ENCODE measurements around the gene ATP6V1G1.
"Not testable (repeated sequence)": the region's sequence is repeated elsewhere in the genome, so short reads cannot be mapped to it uniquely, and the experiment has no call there.

The ATP6V1G1 gene

DNA sequence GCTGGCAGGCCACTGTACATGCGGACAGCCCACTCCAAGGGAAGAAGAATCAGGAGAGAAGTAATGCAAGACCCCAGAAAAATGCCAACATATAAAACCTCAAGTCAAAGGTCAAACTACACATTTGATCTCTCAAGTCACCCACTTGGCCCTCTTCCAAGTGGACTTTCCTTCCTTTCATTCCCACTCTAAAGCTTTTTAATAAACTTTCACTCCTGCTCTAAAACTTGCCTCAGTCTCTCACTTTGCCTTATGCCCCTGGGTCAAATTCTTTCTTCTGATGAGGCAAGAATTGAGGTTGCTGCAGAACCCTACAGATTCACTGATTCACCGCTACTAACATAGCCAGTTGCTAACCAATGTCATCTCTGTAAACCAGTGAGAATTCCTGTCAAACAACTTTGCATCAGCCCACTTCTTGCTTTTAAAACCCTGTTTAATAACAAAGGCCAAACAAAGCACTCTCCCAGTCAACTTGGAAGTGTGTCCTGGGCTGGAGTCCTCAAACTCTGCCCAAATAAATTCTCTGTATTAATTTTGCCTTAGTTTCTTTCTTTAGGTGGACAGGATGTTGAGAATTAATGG lies 6.9 kb upstream of the ATP6V1G1 start:
- DNase-seq, result no peak

DNA sequence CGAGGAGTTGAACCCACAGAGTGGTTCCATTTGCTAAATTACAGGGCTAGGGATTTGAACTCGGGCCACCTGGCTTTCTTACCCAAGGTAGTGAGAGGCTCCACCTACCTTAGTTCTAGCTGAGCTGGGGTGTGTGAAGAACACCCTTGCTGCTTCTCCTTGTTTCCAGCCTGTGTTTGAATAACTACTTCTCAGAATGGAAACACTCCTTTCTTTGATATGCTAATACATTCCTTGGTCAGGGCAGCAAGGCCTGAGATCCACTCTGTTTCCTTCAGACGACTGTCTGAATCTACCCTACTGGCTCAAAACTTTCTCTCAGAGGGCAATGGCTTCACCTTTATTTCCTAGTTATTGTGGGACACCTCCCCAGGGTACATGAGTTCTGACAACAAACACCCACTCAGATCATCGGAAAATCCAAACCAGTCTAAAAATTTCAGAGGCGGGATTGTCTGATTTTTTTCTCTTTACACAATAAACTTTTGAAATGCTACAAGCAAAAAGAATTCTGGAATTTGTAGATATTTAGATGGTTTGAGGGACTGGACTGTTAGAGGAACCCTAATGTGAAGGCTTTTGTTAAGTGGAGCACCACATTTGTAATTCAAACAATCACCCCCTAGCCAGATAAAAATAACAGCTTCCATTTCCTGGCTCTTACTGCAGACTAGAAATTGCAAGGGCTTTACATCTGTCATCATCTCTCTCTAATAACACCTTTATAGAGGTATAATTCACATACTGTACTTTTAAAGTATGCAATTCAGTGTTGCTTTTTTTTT lies 4.0 kb upstream of the ATP6V1G1 start:
- no peak for DNase-seq

DNA sequence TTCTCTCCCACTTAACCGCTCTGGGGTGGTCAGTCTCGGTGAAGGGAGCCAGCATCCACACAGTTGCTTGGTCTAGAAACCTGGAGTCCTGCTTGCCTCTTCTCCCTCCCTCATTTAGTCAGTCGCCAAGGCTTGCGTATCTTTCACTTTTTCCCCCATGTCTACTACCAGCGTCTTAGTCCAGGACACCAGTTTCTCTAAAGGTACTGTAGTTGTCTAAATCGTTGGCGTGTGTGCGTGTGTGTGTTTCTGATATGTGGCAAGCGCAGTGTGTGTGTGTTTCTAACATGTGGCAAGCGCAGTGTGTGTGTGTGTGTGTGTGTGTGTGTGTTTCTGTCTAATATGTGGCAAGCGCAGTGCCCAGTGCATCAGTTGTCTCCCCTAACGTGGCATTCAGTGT lies 641 bp downstream of the ATP6V1G1 start:
- DNase-seq, result no peak

DNA sequence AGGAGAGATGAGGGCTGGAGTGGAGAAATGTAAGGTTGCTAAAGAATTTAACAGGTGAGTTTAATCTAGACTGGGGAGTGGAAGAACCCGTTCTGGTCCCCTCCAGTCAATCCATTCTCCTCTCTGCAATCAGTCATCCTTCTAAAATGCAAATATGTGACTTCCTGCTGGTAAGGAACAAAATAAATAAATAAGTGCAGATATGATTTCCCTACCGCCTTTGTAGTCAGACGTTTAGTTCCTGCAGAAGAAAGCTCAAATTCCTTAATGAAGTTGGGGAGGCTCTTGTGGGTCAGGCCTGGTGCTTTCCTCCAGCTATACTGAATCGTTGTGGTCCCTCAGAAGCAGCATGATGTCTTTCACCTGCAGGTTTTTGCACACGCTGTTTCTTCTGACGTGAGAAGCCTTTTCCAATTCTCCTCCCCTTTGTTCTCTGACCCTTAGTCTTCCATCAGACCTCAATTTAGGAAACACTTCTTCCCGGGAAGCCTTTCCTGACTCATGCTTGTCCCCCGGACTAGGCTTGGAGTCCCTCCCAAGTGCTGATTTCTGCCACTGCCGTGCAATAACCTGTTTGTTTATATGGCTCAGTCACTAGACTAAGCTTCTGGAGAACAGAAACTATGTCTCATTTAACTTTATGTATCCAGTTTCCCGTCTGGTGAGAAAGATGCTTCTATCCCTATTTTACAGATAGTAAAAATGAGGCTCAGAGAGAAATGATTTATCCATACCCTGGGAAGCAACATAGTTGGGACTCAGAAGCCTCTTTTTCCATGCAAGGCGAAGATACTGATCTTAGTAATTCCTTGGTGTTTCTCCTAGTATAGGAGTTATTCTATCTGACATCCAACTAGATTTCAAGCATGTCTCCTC lies 1.3 kb downstream of the ATP6V1G1 start:
- no peak for DNase-seq

DNA sequence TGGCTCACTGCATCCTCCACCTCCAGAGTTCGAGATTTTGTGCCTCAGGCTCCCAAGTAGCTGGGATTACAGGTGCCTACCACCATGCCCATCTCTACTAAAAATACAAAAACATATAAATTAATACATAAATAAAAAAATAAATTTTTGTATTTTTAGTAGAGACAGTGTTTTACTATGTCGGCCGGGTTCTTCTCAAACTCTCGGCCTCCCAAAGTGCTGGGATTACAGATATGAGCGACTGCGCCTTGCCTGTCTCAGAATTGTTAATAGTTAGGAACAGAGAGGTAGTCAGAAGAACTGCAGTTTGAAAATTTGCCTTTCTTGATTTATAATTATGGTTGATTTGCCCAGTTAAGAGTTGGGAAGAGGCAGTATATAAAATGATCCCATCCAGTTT lies 2.8 kb downstream of the ATP6V1G1 start:
- no peak for DNase-seq

DNA sequence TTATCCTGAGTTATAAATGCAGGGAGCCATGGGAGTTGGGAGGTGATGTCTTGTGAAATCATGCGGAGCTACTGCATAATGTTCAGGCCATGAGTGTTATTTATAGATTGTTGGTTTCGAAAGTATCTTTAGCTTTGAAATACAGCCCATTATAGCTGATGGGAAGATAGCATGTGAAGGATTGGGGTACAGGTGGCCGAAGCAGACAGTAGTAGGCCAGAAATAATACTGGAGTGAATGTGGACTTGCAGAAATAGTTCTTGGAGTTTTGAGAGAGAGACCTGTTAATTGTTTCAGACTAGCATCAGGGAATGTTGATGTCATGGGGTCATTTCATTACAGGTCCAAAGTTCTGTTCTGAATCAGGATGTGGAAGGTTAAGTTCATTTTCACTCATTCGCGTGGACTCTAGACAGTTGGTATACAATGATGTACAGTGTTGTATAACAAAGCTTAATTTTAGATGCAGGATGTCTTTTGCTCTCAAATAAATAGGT lies 3.8 kb downstream of the ATP6V1G1 start:
- DNase-seq, result no peak

DNA sequence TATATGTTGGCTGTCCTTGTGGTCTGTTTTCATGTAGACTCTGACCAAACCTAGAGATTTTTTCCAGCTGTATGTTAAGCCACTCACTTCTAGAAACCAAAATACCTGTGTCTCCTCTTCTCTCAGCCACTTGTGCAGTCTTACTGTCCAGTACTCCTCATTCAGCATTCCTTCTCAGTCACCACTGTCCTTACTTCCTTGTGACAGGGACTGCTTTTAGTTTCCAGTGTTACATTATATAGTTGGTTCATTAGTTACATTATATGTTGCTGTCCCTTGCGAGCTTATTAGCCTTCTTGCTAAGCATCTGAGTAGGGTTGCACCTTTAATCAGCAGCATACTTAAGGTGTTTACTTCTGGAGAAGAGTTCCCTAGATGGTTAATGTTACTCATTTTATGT lies 4.3 kb downstream of the ATP6V1G1 start:
- no peak for DNase-seq

DNA sequence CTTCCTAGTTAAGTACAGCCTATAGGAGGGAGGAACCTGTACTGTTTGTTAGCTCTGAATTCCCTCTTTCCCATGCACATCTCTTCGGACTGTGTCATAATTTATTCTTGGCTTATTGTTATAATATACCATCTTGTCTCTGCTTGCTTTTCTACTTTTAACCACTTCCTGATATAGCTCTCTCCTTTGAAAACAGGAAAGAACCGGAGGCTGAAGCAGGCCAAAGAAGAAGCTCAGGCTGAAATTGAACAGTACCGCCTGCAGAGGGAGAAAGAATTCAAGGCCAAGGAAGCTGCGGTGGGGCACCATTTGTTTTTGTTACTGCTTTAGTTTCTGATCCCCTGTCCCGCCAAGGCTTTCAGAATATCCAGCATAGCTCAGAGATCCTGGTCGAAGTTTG lies 4.8 kb downstream of the ATP6V1G1 start:
- no peak for DNase-seq

DNA sequence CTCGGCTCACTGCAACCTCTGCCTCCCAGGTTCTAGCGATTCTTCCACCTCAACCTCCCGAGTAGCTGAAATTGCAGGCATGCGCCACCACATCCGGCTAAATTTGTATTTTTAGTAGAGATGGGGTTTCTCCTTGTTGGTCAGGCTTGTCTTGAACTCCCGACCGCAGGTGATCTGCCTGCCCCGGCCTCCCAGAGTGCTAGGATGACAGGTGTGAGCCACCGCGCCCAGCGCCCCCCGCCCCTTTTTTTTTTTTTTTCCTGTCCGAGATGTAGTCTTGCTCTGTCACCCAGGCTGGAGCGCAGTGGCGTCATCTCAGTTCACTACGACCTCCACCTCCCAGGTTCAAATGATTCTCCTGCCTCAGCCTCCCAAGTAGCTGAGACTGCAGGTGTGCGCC lies 6.6 kb downstream of the ATP6V1G1 start:
- DNase-seq, result no peak

DNA sequence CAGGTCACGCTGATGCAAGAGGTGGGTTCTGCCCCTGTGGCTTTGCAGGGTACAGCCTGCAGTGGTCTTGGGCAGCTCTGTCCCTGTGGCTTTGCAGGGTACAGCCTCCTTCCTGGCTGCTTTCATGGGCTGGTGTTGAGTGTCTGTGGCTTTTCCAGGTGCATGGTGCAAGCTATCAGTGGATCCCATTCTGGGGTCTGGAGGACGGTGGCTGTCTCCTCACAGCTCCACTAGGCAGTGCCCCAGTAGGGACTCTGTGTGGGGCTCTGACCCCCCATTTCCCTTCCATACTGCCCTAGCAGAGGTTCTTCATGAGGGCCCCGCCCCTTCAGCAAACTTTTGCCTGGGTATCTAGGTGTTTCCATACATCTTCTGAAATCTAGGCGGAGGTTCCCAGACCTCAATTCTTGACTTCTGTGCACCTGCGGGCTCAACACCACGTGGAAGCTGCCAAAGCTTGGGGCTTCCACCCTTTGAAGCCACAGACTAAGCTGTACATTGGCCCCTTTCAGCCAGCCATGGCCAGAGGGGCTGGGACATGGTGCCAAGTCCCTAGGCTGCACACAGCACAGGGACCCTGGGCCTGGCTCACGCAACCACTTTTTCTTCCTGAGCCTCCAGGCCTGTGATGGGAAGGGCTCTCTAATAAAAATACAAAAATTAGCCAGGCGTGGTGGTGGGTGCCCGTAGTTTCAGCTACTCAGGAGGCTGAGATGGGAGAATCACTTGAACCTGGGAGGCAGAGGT lies 13.1 kb downstream of the ATP6V1G1 start:
- DNase-seq, result not testable (repeated sequence)

DNA sequence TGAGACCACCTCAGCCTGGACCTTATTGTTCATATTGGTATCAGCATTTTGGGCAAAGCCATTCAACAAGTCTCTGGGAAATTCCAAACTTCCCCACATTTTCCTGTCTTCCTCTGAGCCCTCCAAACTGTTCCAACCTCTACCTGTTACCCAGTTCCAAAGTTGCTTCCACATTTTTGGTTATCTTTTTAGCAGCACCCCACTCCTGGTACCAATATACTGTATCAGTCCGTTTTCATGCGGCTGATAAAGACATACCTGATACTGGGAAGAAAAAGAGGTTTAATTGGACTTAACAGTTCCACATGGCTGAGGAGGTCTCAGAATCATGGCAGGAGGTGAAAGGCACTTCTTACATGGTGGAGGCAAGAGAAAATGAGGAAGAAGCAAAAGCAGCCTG lies 14.2 kb downstream of the ATP6V1G1 start:
- not testable (repeated sequence) for DNase-seq

DNA sequence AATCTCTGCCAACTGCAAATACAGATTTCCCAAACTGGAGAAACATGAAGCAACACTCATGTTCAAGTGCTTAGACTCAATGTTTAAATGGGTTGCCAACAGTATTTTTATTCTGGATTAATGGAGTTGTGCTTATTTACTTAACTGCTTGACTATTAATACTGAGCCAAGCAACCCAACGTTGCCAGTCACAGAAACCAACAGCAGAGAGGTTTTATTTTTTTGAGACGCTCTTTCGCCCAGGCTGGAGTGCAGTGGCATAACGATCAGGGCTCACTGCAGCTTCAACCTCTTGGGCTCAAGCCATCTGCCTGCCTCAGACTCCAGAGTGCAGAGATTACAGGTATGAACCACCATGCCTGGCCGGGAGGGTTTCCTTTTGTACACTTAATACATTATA lies 15.1 kb downstream of the ATP6V1G1 start:
- DNase-seq, result no peak

DNA sequence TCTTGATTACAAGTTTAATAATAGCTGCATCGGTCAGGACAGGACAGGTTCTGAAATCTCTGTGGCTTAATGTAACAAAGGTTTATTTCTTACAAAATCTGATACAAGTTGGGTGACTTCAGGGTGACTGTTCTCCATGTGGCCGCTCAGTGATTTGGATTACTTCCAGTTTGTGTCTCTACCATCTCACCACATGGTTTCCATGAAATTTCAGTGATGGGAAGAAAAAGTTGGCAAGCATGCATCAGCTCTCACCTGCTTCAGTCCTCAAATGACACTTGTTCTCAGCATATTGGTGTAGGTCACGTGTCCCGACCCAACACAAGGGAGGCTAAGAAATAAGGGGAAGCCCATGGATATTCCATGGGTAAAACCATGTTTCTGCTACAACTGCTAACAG lies 15.7 kb downstream of the ATP6V1G1 start:
- DNase-seq, result no peak

DNA sequence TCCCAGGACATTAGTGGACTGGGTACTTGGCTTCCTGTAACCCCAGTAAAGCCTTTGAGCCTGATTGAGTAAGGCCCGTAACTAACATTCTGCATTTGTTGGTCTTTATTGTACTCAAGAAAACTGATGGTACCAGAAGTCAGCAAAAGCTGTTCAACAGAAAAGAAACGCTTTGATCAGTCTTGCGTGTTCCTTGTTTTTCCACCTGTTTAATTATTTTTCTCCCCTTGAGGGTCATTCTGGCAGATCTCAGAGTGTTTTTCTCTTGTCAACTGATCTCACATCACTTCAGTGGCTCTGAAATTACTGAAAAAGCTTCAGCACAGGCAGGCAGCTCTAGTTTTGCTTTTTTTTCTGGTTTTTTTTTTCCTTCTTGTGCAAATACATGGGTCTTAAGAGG lies 17.4 kb downstream of the ATP6V1G1 start:
- DNase-seq, result no peak

DNA sequence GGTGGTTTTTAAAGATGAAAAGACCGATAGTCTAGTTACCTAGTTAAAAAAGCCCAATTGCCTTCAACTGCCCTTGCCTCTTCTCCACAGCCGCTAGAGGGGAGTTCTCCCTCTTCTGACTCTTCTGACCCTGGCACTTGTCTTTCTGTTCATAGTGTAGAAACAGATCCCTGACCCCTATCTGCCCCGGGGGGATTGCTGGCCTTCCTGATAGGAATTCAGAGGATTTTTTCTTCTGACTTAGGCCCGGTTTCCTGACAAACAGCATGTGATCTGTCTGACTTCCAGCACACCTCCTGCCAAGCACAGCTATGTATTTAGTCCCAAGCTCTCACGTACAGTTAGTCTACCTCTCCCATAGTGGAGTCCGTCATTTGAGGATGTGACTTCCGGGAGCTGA lies 18.5 kb downstream of the ATP6V1G1 start:
- no peak for DNase-seq

DNA sequence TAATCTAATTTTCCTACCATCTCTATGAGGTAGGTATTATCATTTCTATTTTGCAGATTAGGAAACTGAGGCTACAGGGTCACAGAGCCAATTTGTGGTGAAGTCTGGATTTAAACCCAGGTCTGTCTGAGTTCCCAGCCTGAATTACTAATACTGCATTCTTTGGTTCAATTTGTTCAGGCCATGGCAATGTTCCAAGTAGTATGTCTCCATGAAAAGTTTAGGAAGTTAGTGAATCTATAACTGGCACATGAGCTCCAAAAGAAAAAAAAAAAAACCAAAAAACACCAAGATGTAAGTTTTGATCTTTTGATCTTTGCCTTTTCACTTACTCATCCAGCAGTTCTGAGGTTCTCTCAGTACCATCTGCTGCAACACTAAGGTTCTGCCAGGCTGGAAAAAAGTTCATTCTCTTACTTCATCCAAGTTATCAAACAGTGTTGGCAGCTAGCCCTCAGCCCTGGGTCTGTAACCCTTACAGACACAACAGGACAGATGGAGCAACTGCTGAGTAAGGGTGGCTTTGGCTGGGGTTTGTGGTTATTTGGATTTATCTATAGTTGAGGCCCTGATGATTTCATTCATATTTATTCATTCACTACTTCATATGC lies 19.1 kb downstream of the ATP6V1G1 start:
- DNase-seq, result no peak

DNA sequence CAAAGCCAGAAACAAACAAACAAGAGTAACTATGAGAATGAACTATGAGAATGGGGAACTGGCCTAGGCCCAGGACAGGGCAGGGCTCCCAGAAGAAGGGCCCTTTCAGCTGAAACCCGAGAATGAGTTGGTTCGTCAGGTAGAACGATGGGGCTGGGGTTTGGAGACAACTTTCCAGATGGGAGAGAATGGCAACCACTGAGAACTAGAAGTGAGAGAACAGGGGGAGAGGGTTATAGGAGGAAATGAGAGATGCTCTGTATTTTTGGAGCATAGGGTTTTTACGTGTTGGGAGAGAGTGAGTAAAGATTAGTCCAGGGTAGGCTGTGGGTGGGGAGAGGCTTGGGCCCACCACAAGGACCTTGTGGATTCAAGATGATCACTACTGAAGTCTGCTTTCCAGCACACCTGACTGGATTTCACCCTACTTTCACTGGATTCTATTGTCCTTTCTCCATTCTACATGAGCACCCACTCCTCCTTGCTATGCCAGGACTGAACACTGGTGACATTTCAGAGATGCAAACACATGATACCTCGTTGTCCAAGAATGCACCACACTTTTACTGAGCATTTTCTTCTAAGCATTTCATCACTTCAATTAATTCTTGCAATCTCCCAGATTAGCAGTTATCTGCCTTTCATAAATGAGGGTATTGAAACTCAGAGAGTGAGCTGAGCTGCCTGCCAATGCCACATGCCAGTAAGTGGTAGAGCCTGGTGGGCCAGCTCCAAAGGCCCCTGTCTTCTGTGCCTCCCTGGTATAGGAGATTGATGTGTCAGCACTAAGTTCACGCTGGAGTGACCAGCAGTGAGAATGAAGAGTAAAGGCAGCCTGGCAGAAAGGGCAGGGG lies 20.3 kb downstream of the ATP6V1G1 start:
- no peak for DNase-seq

DNA sequence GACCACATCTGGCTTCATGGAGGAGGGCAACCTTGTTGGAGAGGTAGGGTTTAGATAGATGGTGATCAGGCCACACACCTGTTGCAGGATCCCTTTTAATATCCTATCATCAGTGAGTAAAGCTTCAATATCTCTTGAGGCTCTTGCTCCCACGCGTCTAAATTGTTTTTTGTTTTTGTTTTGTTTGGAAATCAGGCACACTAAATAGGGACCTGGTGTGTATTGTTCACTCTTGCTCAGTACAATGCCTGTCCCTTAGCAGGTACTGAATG lies 20.9 kb downstream of the ATP6V1G1 start:
- no peak for DNase-seq

DNA sequence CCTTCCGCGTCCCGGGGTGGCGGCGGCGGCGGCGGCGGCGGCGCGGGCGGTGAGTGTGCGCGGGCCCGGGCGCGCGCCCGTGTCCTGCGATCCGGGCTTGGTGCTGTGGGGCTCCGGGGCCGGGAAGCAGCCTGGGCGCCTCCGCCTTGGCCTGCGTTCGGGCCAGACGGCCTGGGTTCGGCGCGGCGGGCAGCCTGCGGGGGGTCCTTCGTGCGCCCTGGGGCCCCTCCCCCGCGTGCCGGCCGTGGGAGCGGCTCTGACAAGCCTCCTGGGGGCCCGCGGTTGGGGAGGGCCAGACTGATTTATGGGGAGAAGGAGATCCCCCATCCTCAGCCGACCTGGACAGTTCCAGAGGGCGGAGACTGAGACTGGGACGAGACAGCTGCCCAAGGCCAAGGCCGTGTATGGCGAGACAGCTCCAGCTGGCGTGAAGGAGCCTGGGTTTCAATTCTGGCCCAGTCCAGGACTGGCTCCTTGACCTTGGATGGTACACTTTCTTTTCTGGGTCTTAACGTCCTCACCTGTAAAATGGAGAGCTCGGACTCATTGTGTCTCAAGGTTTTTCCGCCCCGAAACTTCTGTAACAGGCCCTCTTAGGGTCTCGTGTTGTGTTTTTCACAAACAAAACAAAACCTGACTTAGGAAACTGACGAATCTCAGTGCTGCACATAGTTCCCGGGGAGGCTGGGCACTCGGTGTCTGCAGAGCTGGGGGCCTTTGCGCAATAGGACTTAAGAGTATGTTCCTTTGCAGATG lies 24.1 kb downstream of the ATP6V1G1 start:
- DNase-seq, result no peak

DNA sequence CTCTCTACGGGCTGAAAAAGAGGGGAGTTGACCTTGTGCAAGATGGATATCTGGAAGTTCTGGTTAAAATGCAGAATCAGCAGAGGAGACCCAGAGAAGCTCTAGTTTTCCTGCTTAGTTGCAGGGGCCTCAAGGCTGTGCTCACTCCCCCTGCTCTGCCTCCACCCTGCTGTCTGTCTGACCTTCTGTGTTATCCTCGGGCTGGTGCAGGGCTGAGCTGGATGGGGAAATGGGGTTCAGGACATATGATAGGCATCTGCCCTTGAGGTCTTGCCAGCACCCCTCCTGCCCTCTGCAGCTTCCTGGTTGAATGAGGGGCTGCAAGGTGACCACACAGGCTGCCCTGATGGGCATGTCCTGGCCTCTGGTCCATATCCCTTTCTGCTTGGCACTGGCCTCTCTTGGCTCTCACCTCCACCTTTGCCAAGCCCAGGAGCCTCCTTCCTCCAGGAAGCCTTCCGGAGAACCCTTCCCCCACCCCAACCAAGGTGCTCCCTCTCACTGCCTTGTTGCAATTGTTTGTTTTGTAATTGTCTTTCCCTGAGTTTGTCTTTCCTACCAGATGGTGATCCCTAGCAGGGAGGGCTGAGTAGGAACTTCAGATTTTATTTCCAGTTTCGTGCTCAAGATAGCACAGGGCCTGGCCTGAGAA lies 24.8 kb downstream of the ATP6V1G1 start:
- DNase-seq, result no peak
